NOMO-1 treated with DMSO at 0.1 percent for 48 hours (cell line): ENCODE data around the gene SMURF1.

Experiments
- DNase-seq: peaks from one replicate; lab custom pipeline; 2025; ENCODE audit not compliant: unreplicated experiment; lab: John Stamatoyannopoulos, UW

The SMURF1 gene

DNA sequence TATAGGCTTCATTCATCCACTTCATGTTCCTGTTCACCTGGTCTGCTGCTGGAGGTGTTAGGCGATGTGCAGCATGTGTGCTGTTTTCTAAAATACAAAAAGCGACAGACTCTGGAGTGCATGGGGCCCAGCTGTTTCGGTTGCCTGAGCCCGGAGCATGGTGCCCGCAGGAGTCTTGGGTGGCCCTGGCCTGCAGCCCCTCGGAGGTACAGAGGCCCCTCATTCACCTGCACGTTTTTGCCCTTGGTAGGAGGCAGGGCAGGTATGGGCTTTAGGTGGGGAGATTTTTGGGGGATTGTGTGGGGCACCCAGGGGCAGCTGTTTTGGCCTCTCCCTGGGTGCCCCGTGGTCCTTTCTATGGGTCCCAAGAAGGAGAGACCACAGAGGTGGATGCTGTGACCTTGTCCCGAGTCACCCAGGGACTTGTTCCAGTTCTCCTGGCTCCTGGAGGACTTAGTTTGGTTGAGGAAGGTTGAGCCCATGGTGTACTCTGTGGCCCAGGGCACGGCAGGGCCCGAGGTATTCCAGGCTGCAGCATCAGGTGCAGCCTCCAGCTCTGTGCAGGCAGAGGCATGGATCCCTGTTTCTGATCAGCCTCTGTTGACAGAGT lies 134.9 kb downstream of the SMURF1 start:
- DNase-seq: no peak

DNA sequence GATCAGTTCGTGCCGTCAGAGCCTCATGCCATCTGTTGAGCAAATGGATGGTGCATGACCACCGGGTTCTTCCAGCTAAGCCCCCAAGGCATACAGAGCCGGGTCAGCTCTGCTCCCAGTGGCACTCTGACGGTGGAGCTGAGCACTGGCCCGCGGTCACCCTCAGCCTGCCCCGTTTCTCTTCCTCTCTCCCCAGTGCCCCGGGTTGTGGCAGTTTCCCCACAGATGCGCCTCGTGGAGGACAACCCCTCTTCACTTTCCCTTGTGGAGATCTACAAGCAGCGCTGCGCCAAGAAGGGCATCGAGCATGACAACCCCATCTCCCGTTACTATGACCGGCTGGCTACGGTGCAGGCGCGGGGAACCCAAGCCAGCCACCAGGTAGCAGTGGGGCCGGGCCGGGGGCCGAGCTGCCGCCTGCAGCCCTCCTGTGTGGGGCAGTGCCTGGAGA lies 135.7 kb downstream of the SMURF1 start:
- no peak for DNase-seq

DNA sequence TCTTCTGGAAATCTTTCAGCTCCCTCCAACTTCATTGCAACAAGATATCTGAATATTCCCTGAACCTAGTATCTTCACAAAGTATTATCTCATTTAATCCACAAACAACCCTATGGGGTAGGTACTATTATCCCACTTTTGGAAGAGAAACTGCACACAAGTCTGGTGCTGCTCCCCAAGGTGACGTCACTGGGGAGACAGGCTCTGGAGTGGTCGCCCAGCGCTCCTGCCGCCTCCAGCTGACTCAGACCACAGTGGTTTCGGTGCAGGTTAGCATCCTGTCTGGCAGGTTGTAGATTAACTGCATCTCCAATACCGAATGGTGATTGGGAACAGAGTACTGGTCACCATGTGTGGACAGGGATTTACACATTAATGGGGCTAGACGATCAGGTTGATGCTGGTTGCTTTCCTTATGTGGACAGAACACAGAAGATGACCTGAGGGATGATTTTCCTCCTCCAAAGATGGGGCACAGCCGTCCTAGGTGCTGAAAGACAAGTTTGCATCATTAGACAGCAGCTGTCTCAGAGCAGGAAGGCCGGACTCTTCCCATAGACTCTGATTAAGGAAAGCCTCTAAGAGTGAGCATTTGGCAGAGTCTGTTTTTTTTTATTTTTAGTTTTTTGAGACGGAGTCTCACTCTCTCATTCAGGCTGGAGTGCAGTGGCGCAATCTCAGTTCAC lies 137.0 kb downstream of the SMURF1 start:
- DNase-seq: no peak

DNA sequence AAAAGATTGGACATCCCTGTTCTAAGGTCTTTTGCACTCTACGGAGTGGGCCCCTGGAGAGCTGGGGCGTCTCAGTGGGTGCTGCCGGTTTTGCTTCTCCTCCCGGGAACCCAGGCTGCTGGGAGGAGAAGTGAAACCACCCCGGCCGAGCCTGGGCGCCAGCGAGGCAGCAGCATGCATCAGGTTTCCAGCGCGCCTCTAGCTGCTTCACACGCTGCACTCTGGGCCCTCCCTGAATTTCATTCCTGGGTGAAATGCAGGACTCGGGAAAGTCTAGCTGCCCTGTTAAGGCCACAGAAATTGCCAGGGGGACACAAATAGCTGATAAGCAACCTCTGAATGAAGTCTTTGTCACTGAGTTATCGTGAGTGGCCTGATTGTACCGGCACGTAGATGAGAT lies 138.1 kb downstream of the SMURF1 start:
- DNase-seq: peak; percentile 64

DNA sequence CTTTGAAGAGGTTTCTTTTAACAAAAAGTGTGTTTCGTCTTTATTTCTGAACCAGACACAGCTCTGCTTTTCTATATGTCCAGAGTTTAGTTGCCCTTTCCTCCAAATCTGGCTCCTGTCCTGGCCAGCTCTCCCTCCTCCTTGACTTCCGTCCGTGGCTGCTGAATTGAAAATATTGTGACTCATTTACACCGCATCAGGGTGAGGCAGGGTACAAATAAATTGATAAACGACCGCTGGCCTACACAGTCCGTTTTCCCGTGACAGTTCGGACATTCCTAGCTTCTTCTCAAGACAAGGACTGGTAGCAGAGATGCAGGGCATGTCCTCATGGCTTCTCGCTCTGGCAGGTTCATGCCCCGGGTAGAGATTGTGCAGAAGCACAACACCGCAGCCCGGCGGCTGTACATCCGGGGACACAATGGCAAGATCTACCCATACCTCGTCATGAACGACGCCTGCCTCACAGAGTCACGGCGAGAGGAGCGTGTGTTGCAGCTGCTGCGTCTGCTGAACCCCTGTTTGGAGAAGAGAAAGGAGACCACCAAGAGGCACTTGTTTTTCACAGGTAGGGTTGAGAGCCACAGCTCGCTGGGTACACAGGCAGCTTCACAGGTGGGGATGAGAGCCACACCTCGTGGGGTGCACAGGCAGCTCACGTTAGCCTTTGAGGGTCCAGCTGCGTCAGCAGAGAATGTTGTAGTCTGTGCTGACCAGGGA lies 139.0 kb downstream of the SMURF1 start:
- DNase-seq: no peak

DNA sequence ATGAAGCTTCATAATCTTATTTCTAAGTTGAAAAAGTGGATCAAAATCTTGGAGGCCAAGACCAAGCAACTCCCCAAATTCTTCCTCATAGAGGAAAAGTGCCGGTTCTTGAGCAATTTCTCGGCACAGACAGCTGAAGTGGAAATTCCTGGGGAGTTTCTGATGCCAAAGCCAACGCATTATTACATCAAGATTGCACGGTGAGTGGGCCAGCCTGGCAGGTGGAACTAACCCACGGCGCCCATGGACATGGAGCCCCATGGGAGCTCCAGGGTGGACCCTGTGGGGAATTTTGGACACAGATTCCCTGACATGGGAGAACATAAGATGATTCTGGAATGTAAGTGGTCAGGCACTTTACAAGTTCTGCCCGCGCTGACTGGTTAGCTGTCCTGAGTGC lies 139.7 kb downstream of the SMURF1 start:
- no peak for DNase-seq

DNA sequence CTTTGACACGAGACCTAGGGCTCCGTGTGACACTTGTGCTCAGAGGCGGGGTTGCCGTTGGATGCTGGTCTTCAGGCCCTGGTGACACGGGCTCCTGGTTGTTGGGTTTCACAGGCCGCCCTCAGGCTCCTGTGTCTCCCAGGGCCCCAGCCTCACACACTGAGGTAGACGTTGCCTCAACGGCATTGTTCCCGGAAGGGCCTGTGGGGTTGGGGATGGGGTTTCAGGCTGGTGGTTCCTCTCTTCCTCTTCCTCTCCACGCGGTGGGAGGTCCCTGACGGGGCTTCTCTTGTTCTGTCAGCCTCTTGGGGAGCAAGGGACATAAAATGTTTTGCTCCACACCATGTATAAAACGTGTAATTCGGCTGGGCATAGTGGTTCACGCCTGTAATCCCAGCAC lies 140.5 kb downstream of the SMURF1 start:
- DNase-seq: no peak

GRCh38 chr7:99002827-99003212 lies 141.1 kb downstream of the SMURF1 start:
- DNase-seq: no peak

DNA sequence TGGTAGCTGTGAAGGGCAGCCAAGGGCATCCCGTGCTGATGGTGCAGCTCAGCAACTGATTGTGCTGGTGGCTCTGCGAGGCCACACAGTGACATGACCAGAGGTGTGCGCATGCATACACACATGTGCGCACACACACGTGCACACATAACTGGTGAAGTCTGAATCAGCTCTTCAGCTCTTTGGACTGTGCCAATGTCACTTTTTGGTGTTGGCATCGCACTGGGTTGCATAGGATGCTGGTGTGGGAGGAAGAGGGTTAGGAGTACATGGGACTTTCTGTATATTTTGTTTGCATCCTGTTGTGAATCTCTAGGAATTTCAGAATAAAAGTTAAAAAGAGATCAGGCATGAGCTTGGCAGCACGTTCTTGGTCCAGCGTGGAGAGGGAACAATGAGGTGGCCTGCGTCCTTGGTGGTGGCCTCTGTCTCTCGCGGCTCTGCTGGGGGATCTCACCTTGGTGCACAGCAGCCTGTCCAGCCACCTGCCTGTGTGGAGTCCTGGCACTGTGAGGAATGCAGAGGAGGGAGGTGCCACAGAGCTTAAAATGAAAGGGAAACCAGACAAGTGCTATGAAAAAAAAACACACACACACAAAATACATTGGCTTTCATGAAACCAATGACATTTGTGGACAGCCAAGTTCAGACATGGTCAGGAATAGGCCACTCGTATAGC lies 141.6 kb downstream of the SMURF1 start:
- no peak for DNase-seq

GRCh38 chr7:99001482-99002147 lies 142.3 kb downstream of the SMURF1 start:
- DNase-seq: no peak

DNA sequence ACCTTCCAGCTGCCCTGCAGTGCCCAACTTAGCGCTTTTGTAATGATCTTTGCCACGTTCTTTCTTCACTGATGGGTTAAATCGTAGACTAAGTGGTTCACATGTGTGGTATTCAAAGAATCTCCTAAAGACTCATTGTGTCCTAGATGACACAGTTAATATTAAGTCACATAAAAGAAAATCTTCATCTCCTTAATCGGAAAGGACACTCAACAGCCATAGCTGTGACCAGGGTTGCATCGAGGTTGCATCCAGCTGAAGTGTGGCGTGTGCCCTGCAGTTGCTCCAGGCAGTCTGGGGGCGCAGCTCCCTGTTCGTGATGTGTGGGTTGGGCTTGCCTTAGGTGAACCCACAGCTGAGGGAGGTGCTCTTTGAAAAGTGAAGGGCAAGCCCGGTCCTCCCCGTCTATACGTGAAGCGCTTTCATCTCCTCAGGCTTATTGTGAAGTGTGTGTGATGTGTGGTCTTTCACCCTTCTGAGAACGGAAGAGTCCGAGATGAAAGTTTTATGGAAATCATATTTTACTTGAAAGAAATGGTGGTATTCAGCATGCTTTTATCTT lies 142.9 kb downstream of the SMURF1 start:
- DNase-seq: no peak

GRCh38 chr7:99000196-99000903 lies 143.6 kb downstream of the SMURF1 start:
- DNase-seq: no peak

DNA sequence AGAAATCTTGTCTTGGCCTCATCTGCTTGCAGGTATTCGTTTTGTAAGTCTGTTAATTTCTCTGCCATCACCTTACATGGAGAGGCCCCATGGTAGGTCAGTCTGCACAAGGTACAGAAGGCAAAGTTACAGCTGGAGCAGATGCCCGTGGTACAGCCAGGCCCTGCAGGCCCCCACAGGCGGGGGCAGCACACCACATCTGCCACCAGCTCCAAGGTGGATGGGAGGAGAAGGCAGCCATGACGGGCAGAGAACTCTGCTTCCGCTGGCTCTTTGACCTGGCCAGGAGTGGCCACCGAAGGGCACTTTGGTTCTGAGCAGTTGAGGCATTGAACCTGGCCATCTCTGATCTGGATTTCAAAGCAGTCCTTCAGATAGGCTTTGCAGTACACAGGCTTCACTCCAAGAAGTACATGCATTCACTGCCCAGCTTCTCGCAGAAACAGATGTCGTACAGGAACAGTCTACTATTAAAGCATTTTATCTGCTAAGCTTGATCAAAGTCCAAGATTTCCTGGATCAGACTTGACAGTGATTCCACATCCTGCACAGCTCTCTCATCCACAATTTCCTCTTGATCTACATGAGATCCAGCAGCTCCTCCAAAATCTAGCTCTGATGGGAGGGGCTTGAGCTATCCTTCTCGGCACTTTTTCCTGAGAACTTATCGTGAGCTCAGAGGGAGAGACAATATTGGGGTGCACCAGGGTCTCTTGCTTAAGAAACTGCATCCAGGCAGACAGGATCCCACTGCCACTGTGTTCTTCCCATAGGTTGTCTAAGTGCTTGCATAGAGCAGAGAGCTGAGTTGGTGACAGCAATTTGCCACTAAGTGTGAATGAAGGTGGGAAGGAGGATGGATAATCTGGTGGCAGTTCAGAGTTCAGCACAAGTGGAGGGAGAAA lies 144.8 kb downstream of the SMURF1 start:
- no peak for DNase-seq

DNA sequence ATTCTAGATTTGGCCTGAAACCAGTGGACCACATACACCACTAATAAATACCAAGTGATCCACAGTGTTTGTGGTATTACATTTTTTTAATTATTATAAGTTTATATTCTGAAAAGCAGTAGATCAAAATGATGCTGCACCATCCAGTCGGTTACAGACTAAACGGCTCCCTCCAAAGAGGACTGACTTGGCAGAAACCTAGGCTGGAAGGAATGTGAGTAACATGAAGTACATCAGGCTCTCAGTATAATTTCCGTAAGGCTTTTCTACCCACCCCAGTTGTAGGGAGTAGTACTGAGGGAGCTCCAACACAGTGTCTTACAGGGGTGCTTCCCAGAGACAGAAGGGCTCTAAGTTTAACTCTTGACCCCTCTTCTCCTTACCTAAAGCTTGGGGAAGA lies 146.1 kb downstream of the SMURF1 start:
- DNase-seq: no peak

DNA sequence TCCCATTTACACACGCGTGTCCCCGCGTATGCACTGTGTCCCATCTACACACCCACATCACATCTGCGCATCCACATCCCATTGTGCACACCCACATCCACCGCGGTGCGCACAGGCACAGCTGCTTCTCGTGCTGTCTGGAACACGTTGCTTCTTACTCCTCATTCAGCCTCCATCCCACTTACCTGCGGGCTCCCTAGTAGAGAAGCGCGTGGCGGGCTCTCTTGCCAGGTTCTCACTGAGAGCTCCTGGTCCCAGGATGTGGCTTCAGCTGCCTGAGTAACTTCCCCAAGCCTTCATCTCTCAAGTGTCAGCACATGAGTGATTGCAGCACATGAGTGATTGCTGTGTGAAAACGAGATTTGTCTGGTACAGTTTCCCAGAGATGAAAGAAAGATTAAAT lies 147.8 kb downstream of the SMURF1 start:
- no peak for DNase-seq

DNA sequence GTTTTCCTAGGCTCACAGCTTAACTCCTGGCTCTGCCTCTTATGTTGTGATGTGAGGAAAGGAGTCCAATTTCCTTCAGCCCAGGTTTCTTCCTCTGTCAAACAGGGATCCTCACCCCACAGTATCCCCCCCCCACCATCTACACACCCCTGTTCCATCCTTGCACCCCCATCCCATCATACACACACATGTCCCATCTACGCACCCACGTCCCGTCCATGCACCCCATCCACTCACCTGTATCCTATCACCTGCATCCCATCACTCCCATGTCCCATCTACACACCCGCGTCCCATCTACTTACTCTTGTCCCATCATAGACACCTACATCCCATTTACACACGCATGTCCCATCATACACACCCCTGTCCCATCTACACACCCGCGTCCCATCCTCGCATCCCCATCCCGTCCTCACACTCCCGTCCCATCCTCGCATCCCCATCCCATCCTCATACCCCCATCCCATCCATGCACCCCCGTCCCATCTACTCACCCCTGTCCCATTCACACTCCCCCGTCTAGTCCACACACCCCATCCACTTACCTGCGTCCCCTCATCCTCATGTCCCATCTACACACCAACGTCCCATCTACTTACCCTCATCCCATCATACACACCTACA lies 148.3 kb downstream of the SMURF1 start:
- DNase-seq: no peak

DNA sequence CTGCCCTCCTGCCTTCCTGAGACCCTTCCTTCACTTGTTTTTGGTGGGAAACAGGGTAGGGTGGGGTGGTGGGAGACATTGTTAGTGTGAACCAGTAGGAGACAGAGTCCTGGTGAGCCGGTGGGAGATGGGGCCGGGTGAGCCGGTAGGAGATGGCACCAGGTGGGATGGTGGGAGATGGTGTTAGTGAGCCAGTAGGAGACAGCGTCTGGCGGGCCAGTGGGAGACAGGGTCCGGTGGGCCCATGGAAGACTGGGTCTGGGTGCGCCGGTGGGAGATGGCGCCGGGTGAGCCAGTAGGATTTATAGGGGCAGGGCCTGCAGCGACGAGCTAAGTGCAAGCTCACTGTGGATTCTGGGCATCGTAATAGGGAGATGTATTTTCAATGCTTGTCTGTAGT lies 148.8 kb downstream of the SMURF1 start:
- no peak for DNase-seq

- no peak for DNase-seq
Measured at GRCh38 chr7:98994046-98994944, 149.6 kb downstream of the SMURF1 start.
